ENCODE data around the gene IER3. TPM values are rescaled to one million over a fixed set of nuclear protein-coding genes. Genes with fewer than 3 reads are reported as not detected.

IER3 gene
- total and polyA plus RNA-seq, 2 of the 13 experiments (the other 11 are each of a cell fraction or from before 2014, with no cell fraction given) = 51.1 to 131 TPM

DNA sequence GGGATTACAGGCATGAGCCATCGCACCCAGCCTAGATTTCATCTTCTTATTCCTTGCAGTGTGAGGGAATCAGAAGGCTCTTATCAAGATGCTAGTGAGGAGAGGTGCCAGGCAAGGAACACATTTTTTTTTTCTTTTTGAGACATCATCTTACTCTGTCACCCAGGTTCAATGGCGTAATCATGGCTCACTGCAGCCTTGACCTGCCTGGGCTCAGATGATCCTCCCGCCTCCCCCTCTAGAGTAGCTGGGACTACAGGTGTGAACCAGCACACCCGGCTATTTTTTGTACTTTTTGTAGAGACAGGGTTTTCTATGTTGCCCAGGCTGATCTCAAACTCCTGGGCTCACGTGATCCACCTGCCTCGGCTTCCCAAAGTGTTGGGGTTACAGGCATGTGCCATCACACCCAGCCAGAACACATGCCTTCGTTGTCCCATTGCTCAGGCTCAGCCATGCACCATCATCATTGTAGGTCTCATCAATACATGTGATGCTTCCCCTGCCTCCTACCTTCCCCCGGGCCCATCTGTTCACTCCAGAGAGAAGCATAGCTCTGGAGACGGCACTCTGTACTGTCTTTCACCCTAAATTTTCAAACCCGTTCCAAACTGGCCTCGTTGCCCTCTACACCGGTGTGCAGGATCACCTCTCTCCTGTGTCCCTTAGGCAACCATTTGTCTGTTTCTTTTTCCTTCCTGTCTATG lies 12.0 kb downstream of the IER3 start:
- H4K20me1 ChIP-seq (ENCODE audit: insufficient read depth, low read length) = no peaks in the 10 kb centered on the region
- H3K9me3 ChIP-seq (ENCODE audit: low read length) = no peaks in the 10 kb centered on the region
- in situ Hi-C loops (cut with HindIII; ENCODE audit: extremely low pct_ligation_motif_present, low pct_unique_long_range_greater_than_20kb) (no loop called here), intact Hi-C loops (cut with micrococcal nuclease; ENCODE audit: unreplicated experiment) (no loop called here)
- ChIA-PET POLR2A (interaction anchor here (1.2 to 2.2 kb wide), 5 partner anchors 8 to 32 kb away, joined by 3 to 20 read pairs (median 5); partner anchors contain the start of genes FLOT1 and IER3), CTCF (ENCODE audit: low intra/inter-chr PET ratio, low total read pairs) (interaction anchor here (1.2 kb wide), 1 partner anchor 54 kb away, joined by 4 read pairs; no protein-coding TSS in a partner anchor)
- no peak overlapping the region for H3K27ac ChIP-seq (ENCODE audit: extremely low read length, insufficient read depth, low read length)
- TF ChIP-seq RFX3 (CRISPR knock-in tag; IDR thresholded peaks at IDR 0.05) (no peak), POLR2A (IDR thresholded peaks at IDR 0.05; ENCODE audit: insufficient read depth in 1 of 2, low read depth in 2 of 2, low read length in 2 of 2) (0 out of 4 replicates have a peak, but pooled peaks of 1 of the 2 experiments have one; percentile 31), SRSF9 (IDR thresholded peaks at IDR 0.05; ENCODE audit: borderline replicate concordance, insufficient read depth, low read depth, low read length, poor library complexity, severe bottlenecking) (no peak), SMAD1 (CRISPR knock-in tag; IDR thresholded peaks at IDR 0.05; ENCODE audit: borderline replicate concordance, low read depth) (no peak)
- H3K79me2 ChIP-seq (ENCODE audit: insufficient read depth, low read length) = no peaks in the 10 kb centered on the region
- WGBS (ENCODE audit: low lambda C conversion rate) = 99% methylated on average over 12 of the region's 12 CpGs
- no peak overlapping the region for H3K4me3 ChIP-seq (replicated peaks in 1 of 3; ENCODE audit: insufficient read depth in 1 of 3, low read depth in 2 of 3, low read length in 3 of 3)
- peaks cover 27% of the 10 kb centered on the region; the same call in 1 of the 2 replicates for H3K4me1 ChIP-seq (ENCODE audit: insufficient read depth, low read length)
- H2AFZ ChIP-seq (ENCODE audit: low read length) = no peak overlapping the region
- ATAC-seq (no peak), DNase-seq (ENCODE audit: low spot score) (no peak), FAIRE-seq (no peak)
- peaks cover 14 to 57% of the 10 kb centered on the region in 2 experiments for H3K36me3 ChIP-seq (replicated peaks in 1 of 2; ENCODE audit: control insufficient read depth in 1 of 2, insufficient read depth in 2 of 2, low read length in 2 of 2)
- no peaks in the 10 kb centered on the region for H3K27me3 ChIP-seq (ENCODE audit: control insufficient read depth in 1 of 2, insufficient read depth in 2 of 2, low read length in 2 of 2)
- H3K9ac ChIP-seq (ENCODE audit: insufficient read depth, low read depth, low read length) = no peak overlapping the region
- H3K4me2 ChIP-seq (ENCODE audit: low read depth, low read length) = no peak overlapping the region
- BruUV-seq (replicated peaks) = no TSS peak

DNA sequence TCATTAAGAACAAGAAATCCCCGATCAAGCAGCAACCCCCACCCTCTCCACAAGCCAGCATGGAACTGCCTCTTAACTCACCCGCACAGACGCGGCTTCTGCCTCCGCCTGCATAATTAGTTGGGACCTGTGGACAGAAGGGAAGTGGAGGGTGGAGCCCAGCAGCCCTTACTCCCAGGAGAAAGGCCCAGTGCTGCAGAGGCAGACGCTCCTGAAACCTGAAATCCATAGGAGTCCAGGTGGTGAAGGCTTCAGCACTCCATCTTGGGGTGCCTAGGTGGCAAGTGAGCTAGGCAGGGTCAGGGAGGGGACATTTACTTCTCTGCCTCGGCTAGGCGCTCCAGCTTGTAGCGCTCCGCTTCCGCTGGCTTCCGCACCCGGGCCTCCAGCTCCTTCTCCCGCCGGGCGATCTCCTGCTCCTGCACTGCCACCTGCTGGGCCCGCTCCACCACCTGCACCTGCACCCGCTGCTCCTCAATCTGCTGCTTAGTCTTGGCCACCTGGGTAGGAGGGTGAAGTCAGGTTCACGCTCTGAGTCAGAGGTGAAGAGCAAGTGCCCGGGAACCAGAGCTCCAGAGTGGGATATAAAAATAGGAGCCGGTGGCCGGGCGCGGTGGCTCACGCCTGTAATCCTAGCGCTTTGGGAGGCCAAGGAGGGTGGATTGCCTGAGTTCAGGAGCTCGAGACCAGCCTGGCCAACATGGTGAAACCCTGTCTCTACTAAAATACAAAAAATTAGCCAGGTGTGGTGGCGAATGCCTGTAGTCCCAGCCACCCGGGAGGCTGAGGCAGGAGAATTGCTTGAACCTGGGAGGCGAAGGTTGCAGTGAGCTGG lies 13.5 kb downstream of the IER3 start:
- Histone ChIP-seq H3K36me3 (replicated peaks in 1 of 2; ENCODE audit: control insufficient read depth in 1 of 2, insufficient read depth in 2 of 2, low read length in 2 of 2) (peaks cover 14 to 49% of the 10 kb centered on the region in 2 experiments), H4K20me1 (ENCODE audit: insufficient read depth, low read length) (peaks cover 1% of the 10 kb centered on the region; the same call in 1 of the 2 replicates), H3K79me2 (ENCODE audit: insufficient read depth, low read length) (no peaks in the 10 kb centered on the region), H3K4me2 (ENCODE audit: low read depth, low read length) (no peak overlapping the region), H2AFZ (ENCODE audit: low read length) (no peak overlapping the region), H3K4me3 (replicated peaks in 1 of 3; ENCODE audit: insufficient read depth in 1 of 3, low read depth in 2 of 3, low read length in 3 of 3) (no peak overlapping the region), H3K9ac (ENCODE audit: insufficient read depth, low read depth, low read length) (no peak overlapping the region), H3K27ac (ENCODE audit: extremely low read length, insufficient read depth, low read length) (no peak overlapping the region), H3K27me3 (ENCODE audit: control insufficient read depth in 1 of 2, insufficient read depth in 2 of 2, low read length in 2 of 2) (no peaks in the 10 kb centered on the region), H3K9me3 (ENCODE audit: low read length) (no peaks in the 10 kb centered on the region), H3K4me1 (ENCODE audit: insufficient read depth, low read length) (peaks cover 28% of the 10 kb centered on the region; the same call in 1 of the 2 replicates)
- peak; percentile 76 for ATAC-seq
- 80% methylated on average over 30 of the region's 30 CpGs for WGBS (ENCODE audit: low lambda C conversion rate)
- peak; percentile 56 for FAIRE-seq
- peak; percentile 67 for DNase-seq (ENCODE audit: low spot score)
- no TSS peak for BruUV-seq (replicated peaks)
- CTCF ChIA-PET (ENCODE audit: low intra/inter-chr PET ratio, low total read pairs) = interaction anchor here (0.6 to 2.0 kb wide), 7 partner anchors 9 to 98 kb away, joined by 3 to 5 read pairs (median 4); no protein-coding TSS in a partner anchor
- in situ Hi-C loops (cut with HindIII; ENCODE audit: extremely low pct_ligation_motif_present, low pct_unique_long_range_greater_than_20kb) = no loop called here
- POLR2A ChIA-PET = interaction anchor here (0.8 to 2.4 kb wide), 16 partner anchors 9 to 249 kb away, joined by 3 to 20 read pairs (median 5); partner anchors contain the start of genes DHX16, FLOT1, IER3 and TUBB
- intact Hi-C loops (cut with micrococcal nuclease; ENCODE audit: unreplicated experiment) = no loop called here
- TF ChIP-seq, protein P1, sequence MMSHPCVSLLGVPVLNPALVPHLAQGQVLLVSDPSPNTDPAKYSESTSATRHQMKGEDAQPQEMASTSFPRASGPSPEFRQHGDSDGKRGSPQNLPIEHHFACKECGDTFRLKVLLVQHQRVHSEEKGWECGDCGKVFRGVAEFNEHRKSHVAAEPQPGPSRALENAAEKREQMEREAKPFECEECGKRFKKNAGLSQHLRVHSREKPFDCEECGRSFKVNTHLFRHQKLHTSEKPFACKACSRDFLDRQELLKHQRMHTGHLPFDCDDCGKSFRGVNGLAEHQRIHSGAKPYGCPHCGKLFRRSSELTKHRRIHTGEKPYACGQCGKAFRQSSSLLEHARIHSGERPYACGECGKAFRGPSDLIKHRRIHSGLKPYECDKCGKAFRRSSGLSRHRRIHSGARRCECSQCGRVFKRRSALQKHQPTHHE (CRISPR knock-in tag; IDR thresholded peaks at IDR 0.05; ENCODE audit: borderline replicate concordance) = no peak
- TF ChIP-seq, protein P2, sequence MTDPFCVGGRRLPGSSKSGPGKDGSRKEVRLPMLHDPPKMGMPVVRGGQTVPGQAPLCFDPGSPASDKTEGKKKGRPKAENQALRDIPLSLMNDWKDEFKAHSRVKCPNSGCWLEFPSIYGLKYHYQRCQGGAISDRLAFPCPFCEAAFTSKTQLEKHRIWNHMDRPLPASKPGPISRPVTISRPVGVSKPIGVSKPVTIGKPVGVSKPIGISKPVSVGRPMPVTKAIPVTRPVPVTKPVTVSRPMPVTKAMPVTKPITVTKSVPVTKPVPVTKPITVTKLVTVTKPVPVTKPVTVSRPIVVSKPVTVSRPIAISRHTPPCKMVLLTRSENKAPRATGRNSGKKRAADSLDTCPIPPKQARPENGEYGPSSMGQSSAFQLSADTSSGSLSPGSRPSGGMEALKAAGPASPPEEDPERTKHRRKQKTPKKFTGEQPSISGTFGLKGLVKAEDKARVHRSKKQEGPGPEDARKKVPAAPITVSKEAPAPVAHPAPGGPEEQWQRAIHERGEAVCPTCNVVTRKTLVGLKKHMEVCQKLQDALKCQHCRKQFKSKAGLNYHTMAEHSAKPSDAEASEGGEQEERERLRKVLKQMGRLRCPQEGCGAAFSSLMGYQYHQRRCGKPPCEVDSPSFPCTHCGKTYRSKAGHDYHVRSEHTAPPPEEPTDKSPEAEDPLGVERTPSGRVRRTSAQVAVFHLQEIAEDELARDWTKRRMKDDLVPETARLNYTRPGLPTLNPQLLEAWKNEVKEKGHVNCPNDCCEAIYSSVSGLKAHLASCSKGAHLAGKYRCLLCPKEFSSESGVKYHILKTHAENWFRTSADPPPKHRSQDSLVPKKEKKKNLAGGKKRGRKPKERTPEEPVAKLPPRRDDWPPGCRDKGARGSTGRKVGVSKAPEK (CRISPR knock-in tag; IDR thresholded peaks at IDR 0.05; ENCODE audit: borderline replicate concordance) = no peak
- TF ChIP-seq, protein P3, sequence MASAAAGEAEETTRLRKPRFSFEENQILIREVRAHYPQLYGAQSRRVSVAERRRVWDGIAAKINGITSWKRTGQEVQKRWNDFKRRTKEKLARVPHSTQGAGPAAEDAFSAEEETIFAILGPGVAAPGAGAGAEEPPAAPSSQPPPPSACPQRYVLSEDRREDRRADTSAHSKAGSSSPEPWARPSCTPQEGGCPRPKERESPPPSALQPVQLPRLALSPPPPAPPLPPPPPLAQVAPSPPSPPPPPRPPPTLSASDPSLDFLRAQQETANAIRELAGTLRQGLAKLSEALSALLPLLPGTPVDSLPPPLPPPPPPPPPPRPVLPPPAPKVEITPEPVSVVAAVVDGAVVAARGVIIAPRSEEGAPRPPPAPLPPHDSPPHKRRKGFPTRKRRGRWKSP (CRISPR knock-in tag; IDR thresholded peaks at IDR 0.05) = 0 out of 2 replicates have a peak, but pooled peaks have one; percentile 25
- no peak for TF ChIP-seq ETV6 (CRISPR knock-in tag; conservative IDR thresholded peaks at IDR 0.05)
- TF ChIP-seq KDM3A (CRISPR knock-in tag; IDR thresholded peaks at IDR 0.05; ENCODE audit: low read depth) = peak; percentile 82
